ENCODE data around the gene DCAF6.

DCAF6 gene

DNA sequence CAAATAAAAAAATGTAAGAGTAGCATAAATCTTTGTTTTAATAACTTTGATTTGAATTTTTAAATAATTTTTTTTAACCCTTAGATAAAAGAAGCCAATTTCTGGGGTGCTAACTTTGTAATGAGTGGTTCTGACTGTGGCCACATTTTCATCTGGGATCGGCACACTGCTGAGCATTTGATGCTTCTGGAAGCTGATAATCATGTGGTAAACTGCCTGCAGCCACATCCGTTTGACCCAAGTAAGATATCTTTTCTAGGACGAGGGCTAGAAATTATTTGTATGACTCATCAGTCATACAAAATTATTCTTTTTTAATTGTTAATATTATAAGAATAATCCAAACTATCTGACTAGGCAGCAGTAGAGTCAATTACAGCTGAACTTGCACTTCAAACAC is 129.0 kb downstream of the DCAF6 start:
- Histone ChIP-seq H3K9ac (ENCODE audit: low read depth in 1 of 2, low read length in 2 of 2) (no peak overlapping the region), H3K9me3 (ENCODE audit: control insufficient read depth in 2 of 2, low read length in 2 of 2) (no peaks in the 10 kb centered on the region), H3K36me3 (ENCODE audit: control insufficient read depth in 2 of 2, insufficient read depth in 2 of 2, low read length in 2 of 2) (peaks cover 20 to 33% of the 10 kb centered on the region in 2 donors), H3K27me3 (ENCODE audit: control insufficient read depth in 2 of 2, insufficient read depth in 2 of 2, low read length in 2 of 2) (no peaks in the 10 kb centered on the region), H3K4me3 (ENCODE audit: low read length in 2 of 2) (no peak overlapping the region), H3K27ac (ENCODE audit: low read depth in 2 of 2, low read length in 2 of 2) (no peak overlapping the region), H3K4me1 (ENCODE audit: control insufficient read depth in 2 of 2, insufficient read depth in 2 of 2, low read length in 2 of 2) (no peaks in the 10 kb centered on the region)

DNA sequence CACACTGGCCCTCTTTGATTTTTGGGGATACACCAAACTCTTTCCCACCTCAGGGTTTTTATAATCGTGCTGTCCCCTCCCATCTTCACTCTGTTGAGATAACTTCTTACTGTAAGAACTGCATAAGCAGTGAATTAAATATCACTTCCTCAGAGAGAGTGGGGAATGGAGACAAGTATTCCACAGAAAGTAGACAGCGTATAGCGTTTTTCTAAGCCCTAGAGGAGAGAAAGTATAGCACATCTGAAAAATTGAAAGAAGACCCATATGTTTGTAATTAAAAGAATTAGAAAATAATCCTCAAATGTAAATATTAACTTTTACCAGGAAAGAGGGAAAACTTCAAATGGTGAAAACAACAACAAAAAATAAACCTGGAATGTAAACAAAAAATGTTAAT is 132.9 kb downstream of the DCAF6 start:
- Histone ChIP-seq H3K9ac (ENCODE audit: low read depth in 1 of 2, low read length in 2 of 2) (no peak overlapping the region), H3K9me3 (ENCODE audit: control insufficient read depth in 2 of 2, low read length in 2 of 2) (no peaks in the 10 kb centered on the region), H3K27me3 (ENCODE audit: control insufficient read depth in 2 of 2, insufficient read depth in 2 of 2, low read length in 2 of 2) (no peaks in the 10 kb centered on the region), H3K27ac (ENCODE audit: low read depth in 2 of 2, low read length in 2 of 2) (no peak overlapping the region), H3K4me1 (ENCODE audit: control insufficient read depth in 2 of 2, insufficient read depth in 2 of 2, low read length in 2 of 2) (no peaks in the 10 kb centered on the region), H3K4me3 (ENCODE audit: low read length in 2 of 2) (no peak overlapping the region), H3K36me3 (ENCODE audit: control insufficient read depth in 2 of 2, insufficient read depth in 2 of 2, low read length in 2 of 2) (peaks cover 39 to 42% of the 10 kb centered on the region in 2 donors)

DNA sequence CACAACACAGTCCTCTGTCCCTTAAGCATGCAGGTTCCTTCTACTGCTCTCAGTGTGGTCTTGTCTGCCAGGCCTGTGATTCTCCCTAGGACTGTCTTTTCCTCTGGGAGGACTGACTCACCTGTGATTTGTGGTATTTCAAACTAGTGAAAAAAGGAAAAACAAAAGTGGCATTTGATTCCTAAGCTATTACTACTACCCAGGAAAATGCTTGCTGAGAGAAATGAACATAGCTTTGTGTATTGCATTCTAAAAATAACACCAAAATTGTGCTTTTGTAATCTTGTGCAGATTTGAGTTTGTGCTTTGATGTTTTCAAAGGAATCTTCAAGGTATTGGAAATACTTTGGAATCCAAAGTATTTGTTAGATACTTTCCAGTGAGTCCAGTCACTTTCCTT is 143.3 kb downstream of the DCAF6 start:
- peaks cover 23 to 29% of the 10 kb centered on the region in 2 donors for H3K36me3 ChIP-seq (ENCODE audit: control insufficient read depth in 2 of 2, insufficient read depth in 2 of 2, low read length in 2 of 2)
- H3K4me1 ChIP-seq (ENCODE audit: control insufficient read depth in 2 of 2, insufficient read depth in 2 of 2, low read length in 2 of 2), result peaks cover 0 to 3% of the 10 kb centered on the region in 2 donors
- H3K27ac ChIP-seq (ENCODE audit: low read depth in 2 of 2, low read length in 2 of 2), result no peak overlapping the region
- H3K9me3 ChIP-seq (ENCODE audit: control insufficient read depth in 2 of 2, low read length in 2 of 2), result no peaks in the 10 kb centered on the region
- H3K27me3 ChIP-seq (ENCODE audit: control insufficient read depth in 2 of 2, insufficient read depth in 2 of 2, low read length in 2 of 2), result no peaks in the 10 kb centered on the region
- H3K9ac ChIP-seq (ENCODE audit: low read depth in 1 of 2, low read length in 2 of 2), result no peak overlapping the region
- H3K4me3 ChIP-seq (ENCODE audit: low read length in 2 of 2), result no peak overlapping the region

DNA sequence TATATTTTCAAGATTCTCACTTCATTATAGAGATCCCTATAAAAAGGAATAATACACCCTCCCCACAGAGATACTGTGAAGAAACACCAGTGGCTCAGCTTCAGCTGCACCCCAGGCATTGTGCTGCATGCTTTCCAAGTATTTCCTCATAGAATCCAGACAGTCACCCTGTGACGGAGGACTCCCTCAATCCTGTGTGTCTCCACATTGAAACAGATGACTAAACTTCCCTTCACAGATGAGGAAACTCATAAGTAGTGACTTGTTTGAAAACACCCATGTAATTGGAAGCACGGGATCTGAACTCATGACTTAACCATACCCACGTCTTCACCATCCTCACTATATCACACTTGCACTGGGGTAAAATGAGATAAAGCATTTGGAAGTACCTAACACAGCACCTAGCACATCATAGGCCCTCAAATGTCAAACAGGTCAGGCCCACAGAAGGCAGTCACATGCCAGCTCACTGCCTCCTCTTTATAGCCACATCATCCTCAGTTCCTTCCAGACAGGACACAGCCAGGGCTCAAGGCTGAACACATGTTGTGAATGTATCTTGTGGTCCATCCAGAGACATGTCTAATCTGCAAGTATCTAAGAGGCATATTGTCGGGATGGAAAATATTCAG is 145.0 kb downstream of the DCAF6 start:
- Histone ChIP-seq H3K9ac (ENCODE audit: low read depth in 1 of 2, low read length in 2 of 2) (no peak overlapping the region), H3K4me3 (ENCODE audit: low read length in 2 of 2) (no peak overlapping the region), H3K36me3 (ENCODE audit: control insufficient read depth in 2 of 2, insufficient read depth in 2 of 2, low read length in 2 of 2) (peaks cover 14 to 16% of the 10 kb centered on the region in 2 donors), H3K27ac (ENCODE audit: low read depth in 2 of 2, low read length in 2 of 2) (no peak overlapping the region), H3K4me1 (ENCODE audit: control insufficient read depth in 2 of 2, insufficient read depth in 2 of 2, low read length in 2 of 2) (peaks cover 5% of the 10 kb centered on the region in 2 donors), H3K27me3 (ENCODE audit: control insufficient read depth in 2 of 2, insufficient read depth in 2 of 2, low read length in 2 of 2) (no peaks in the 10 kb centered on the region), H3K9me3 (ENCODE audit: control insufficient read depth in 2 of 2, low read length in 2 of 2) (no peaks in the 10 kb centered on the region)

DNA sequence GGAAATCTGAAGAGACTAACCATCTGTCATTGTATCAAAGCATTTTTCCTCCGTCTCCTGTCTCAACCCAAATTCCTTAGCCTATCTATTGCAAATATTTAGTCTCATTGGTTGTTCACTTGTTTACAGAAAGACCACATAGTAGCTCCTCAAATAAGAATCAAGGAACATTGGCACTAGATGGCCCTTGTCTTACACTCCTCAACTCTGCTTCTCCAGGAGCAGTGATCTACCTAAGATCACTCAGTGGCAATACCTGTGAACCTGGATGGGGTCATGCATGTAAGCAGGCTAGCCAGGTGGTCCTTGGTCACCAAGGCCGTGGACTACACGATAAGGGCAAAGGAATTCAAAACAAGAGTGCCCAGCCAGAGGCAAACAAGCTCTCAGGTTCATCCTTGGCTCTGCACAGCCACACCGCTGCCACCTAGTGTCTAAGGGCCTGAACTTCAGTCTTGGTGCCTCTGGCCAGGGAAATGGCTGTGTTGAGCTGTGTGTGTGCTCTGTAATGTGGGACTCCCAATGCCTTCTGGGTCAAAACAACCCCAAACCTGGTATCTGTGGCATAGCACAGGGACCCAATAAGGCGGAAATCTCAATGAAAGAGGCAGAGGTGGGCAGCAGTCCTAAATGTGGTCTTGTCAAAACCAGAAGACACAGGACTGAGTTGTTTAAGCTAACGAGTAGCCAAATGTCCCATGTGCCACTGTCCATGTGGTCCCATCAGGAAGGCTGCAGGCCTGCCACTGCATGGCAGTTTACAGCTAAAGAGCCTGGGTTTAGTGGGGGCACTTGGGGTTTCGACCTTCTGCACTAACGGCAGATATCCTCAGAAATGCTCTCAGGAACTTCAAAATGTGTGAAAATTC is 145.8 kb downstream of the DCAF6 start:
- peaks cover 8 to 9% of the 10 kb centered on the region in 2 donors for H3K36me3 ChIP-seq (ENCODE audit: control insufficient read depth in 2 of 2, insufficient read depth in 2 of 2, low read length in 2 of 2)
- H3K9me3 ChIP-seq (ENCODE audit: control insufficient read depth in 2 of 2, low read length in 2 of 2), result no peaks in the 10 kb centered on the region
- no peak overlapping the region for H3K27ac ChIP-seq (ENCODE audit: low read depth in 2 of 2, low read length in 2 of 2)
- peaks cover 5 to 6% of the 10 kb centered on the region in 2 donors for H3K4me1 ChIP-seq (ENCODE audit: control insufficient read depth in 2 of 2, insufficient read depth in 2 of 2, low read length in 2 of 2)
- H3K4me3 ChIP-seq (ENCODE audit: low read length in 2 of 2), result no peak overlapping the region
- H3K27me3 ChIP-seq (ENCODE audit: control insufficient read depth in 2 of 2, insufficient read depth in 2 of 2, low read length in 2 of 2), result no peaks in the 10 kb centered on the region
- H3K9ac ChIP-seq (ENCODE audit: low read depth in 1 of 2, low read length in 2 of 2), result no peak overlapping the region

DNA sequence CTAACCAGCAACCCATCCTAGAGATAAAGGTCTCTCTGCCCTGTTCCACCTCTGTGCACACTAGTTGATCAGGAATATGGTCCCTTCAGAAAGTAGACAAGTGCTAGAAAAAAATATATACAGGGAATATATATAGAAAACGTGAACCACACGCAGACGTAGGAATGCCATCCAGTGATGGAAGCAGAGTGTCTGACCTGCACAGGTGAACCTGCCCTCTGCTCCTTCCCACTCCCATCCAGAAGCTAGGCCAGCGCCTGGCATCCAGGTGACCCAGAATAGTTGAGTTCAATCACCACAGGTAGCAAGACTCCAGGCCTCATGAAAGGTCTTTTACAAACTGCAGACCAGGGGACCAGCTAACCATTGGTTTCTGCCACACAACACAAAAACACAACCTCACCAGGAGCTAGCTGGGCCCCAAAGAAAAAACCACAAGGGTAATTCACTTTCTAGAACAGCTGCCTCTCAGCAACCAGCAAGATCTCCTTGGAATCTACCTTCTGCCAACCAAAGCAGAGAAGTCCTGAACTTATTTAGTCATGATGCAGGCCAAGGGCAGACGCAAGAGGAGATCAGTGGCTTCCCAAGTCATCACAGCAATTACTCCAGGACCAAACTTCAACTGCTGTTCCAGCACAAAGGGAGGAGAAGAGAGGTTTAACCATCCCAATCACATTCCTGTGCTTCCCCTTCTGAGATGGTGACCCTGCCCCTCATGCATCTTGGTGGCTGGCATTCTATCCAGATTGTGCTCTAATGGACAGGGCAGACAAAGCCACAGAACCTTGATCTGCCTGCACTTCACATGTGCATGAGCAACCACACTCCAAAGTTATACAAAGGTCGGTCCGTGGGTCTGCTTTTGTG is 147.2 kb downstream of the DCAF6 start:
- H3K27ac ChIP-seq (ENCODE audit: low read depth in 2 of 2, low read length in 2 of 2), result no peak overlapping the region
- no peaks in the 10 kb centered on the region for H3K9me3 ChIP-seq (ENCODE audit: control insufficient read depth in 2 of 2, low read length in 2 of 2)
- H3K9ac ChIP-seq (ENCODE audit: low read depth in 1 of 2, low read length in 2 of 2), result no peak overlapping the region
- peaks cover 9 to 20% of the 10 kb centered on the region in 2 donors for H3K4me1 ChIP-seq (ENCODE audit: control insufficient read depth in 2 of 2, insufficient read depth in 2 of 2, low read length in 2 of 2)
- no peaks in the 10 kb centered on the region for H3K27me3 ChIP-seq (ENCODE audit: control insufficient read depth in 2 of 2, insufficient read depth in 2 of 2, low read length in 2 of 2)
- H3K36me3 ChIP-seq (ENCODE audit: control insufficient read depth in 2 of 2, insufficient read depth in 2 of 2, low read length in 2 of 2), result no peaks in the 10 kb centered on the region
- H3K4me3 ChIP-seq (ENCODE audit: low read length in 2 of 2), result no peak overlapping the region

DNA sequence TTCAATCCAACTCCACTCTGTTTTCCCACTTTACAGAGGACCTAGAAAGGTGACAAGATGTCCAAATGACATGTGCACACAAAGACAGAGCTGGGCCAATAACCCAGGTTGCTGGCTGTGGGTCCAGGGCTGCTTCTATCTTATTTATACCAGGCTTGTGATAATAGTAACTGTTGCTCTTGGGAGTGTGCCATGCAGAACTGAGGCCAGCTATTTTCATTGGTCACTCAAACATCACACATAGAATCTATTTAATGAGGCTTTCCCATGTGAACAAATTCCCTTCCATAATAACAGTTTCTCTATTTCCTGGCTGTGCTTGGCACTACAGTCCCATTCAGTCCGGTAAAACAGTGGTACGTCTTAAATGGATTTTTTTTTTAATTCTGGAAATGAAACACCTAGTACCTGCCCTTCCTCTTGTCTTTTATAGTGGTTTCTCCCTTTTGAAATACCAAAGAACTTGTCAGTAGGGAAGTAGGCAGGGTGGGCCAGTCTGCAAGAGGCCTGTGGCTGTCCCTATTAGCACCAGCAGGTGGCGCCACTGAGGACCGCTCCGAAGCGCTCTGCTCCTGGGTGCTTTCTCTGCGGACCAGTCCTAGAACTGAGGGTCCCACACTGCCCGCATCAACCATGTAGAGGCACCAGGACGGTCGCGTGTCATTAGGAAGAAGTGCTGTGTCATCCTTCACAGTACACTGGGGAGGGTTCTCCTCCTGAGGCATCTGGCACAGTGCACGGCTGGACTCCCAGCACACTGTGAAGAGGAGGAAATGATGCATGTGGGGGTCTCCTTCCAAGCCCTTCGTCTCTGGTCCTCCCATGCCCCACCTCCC is 148.1 kb downstream of the DCAF6 start:
- no peak overlapping the region for H3K9ac ChIP-seq (ENCODE audit: low read depth in 1 of 2, low read length in 2 of 2)

DNA sequence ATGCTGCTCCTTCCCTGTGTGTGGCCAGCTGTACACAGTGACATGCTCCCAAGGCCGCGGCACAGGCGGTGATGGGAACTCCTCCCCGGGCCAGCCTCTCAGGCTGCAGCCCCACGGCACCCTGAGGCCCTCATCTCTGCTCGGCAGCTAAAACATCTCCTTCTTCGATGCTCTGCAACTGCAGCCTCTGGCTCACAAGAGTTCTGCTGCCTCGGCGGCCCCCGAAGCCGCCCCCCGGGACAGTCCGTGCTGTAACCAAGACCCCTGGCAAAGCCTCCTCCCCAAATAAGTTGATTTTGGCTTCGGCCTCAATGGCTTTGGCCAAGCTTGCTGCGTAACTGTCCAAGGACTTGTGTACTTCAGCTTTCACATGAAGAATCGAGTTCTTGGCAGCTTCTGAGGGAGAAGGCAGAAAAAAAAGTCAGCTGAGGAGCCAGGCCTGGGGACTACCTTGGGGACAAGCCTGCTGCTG is 149.0 kb downstream of the DCAF6 start:
- Histone ChIP-seq H3K9ac (ENCODE audit: low read depth in 1 of 2, low read length in 2 of 2) (no peak overlapping the region), H3K27ac (ENCODE audit: low read depth in 2 of 2, low read length in 2 of 2) (peak overlapping the region; percentile 25 to 32)

More for the DNA sequence above, 148.1 kb downstream of the DCAF6 start:
- Histone ChIP-seq H3K9me3 (ENCODE audit: control insufficient read depth in 2 of 2, low read length in 2 of 2) (no peaks in the 10 kb centered on the region), H3K27ac (ENCODE audit: low read depth in 2 of 2, low read length in 2 of 2) (peak overlapping the region; percentile 25 to 32), H3K36me3 (ENCODE audit: control insufficient read depth in 2 of 2, insufficient read depth in 2 of 2, low read length in 2 of 2) (no peaks in the 10 kb centered on the region), H3K27me3 (ENCODE audit: control insufficient read depth in 2 of 2, insufficient read depth in 2 of 2, low read length in 2 of 2) (no peaks in the 10 kb centered on the region), H3K4me1 (ENCODE audit: control insufficient read depth in 2 of 2, insufficient read depth in 2 of 2, low read length in 2 of 2) (peaks cover 17 to 29% of the 10 kb centered on the region in 2 donors), H3K4me3 (ENCODE audit: low read length in 2 of 2) (no peak overlapping the region)

DNA sequence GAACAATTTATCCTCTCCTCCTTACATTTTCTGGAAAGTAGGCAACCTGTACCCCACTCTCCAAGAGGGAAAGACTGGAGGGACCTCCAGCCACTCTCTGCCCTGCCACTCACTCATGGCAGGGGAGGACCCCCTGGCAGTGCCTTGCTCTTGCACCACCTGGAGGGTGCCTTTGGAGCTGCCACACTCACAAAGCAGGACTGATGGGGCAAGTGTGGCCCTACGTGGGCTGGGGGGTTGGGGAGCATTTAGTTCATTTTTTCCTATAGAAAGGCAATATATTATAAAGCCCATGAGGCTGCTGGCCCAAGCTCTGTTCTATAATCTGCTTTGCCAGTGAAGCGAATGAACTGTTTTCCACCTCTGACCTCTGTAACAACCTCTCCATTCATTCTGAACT is 150.0 kb downstream of the DCAF6 start:
- no peak overlapping the region for H3K4me3 ChIP-seq (ENCODE audit: low read length in 2 of 2)
- no peaks in the 10 kb centered on the region for H3K27me3 ChIP-seq (ENCODE audit: control insufficient read depth in 2 of 2, insufficient read depth in 2 of 2, low read length in 2 of 2)
- H3K9ac ChIP-seq (ENCODE audit: low read depth in 1 of 2, low read length in 2 of 2), result no peak overlapping the region
- no peaks in the 10 kb centered on the region for H3K36me3 ChIP-seq (ENCODE audit: control insufficient read depth in 2 of 2, insufficient read depth in 2 of 2, low read length in 2 of 2)
- H3K9me3 ChIP-seq (ENCODE audit: control insufficient read depth in 2 of 2, low read length in 2 of 2), result no peaks in the 10 kb centered on the region
- no peak overlapping the region for H3K27ac ChIP-seq (ENCODE audit: low read depth in 2 of 2, low read length in 2 of 2)
- peaks cover 22 to 40% of the 10 kb centered on the region in 2 donors for H3K4me1 ChIP-seq (ENCODE audit: control insufficient read depth in 2 of 2, insufficient read depth in 2 of 2, low read length in 2 of 2)

More for the DNA sequence above, 149.0 kb downstream of the DCAF6 start:
- H3K36me3 ChIP-seq (ENCODE audit: control insufficient read depth in 2 of 2, insufficient read depth in 2 of 2, low read length in 2 of 2), result no peaks in the 10 kb centered on the region
- no peaks in the 10 kb centered on the region for H3K27me3 ChIP-seq (ENCODE audit: control insufficient read depth in 2 of 2, insufficient read depth in 2 of 2, low read length in 2 of 2)
- no peak overlapping the region for H3K4me3 ChIP-seq (ENCODE audit: low read length in 2 of 2)
- peaks cover 22 to 37% of the 10 kb centered on the region in 2 donors for H3K4me1 ChIP-seq (ENCODE audit: control insufficient read depth in 2 of 2, insufficient read depth in 2 of 2, low read length in 2 of 2)
- H3K9me3 ChIP-seq (ENCODE audit: control insufficient read depth in 2 of 2, low read length in 2 of 2), result no peaks in the 10 kb centered on the region

Data from mucosa of rectum (tissue), 2 donors.